ENCODE results near the gene MDM4.

DNA sequence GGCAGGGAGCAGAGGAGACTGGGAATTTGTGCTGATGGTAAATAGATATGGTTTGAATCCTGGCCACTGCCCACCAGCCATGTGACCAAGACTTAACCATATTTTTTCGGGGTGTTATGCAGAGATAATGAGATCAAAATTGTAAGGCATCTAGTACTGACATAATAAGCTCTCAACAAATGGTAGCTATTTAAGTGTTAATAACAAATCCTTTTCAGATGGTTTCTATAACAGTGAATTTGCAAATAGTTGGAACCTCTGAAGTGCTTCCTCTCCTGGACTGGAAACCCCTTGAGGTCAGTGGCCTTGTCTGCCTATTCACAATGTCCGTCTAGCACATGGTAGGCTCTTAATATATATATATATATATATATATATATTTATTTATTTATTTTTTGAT lies 64.7 kb downstream of the MDM4 start:
- no peak for TF ChIP-seq POLR2A (IDR thresholded peaks at IDR 0.05)
- TF ChIP-seq, protein P1, sequence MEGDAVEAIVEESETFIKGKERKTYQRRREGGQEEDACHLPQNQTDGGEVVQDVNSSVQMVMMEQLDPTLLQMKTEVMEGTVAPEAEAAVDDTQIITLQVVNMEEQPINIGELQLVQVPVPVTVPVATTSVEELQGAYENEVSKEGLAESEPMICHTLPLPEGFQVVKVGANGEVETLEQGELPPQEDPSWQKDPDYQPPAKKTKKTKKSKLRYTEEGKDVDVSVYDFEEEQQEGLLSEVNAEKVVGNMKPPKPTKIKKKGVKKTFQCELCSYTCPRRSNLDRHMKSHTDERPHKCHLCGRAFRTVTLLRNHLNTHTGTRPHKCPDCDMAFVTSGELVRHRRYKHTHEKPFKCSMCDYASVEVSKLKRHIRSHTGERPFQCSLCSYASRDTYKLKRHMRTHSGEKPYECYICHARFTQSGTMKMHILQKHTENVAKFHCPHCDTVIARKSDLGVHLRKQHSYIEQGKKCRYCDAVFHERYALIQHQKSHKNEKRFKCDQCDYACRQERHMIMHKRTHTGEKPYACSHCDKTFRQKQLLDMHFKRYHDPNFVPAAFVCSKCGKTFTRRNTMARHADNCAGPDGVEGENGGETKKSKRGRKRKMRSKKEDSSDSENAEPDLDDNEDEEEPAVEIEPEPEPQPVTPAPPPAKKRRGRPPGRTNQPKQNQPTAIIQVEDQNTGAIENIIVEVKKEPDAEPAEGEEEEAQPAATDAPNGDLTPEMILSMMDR (IDR thresholded peaks at IDR 0.05), result no peak
